ENCODE data around the gene THOC3.
"Not testable (repeated sequence)": the region's sequence is repeated elsewhere in the genome, so short reads cannot be mapped to it uniquely, and the experiment has no call there.

Gene THOC3

GRCh38 chr5:175913835-175914672 is 54.1 kb downstream of the THOC3 start:
- H3K36me3 ChIP-seq (ENCODE audit: insufficient read depth, low read length); H2AFZ ChIP-seq (ENCODE audit: low read depth, low read length); H3K79me2 ChIP-seq (ENCODE audit: insufficient read depth, low read length); H4K20me1 ChIP-seq (ENCODE audit: insufficient read depth, low read length); H3K4me1 ChIP-seq (ENCODE audit: insufficient read depth, low read length); H3K27me3 ChIP-seq (ENCODE audit: insufficient read depth, low read length, poor library complexity); ATAC-seq (ENCODE audit: insufficient read depth, low read depth); H3K4me3 ChIP-seq (ENCODE audit: low read depth in 1 of 2, low read length in 2 of 2); H3K9ac ChIP-seq (ENCODE audit: low read depth, low read length); H3K4me2 ChIP-seq (ENCODE audit: insufficient read depth, low read length); H3K9me3 ChIP-seq (ENCODE audit: insufficient read depth, low read length, severe bottlenecking); H3K27ac ChIP-seq (ENCODE audit: low read length); DNase-seq: not testable (repeated sequence)

DNA sequence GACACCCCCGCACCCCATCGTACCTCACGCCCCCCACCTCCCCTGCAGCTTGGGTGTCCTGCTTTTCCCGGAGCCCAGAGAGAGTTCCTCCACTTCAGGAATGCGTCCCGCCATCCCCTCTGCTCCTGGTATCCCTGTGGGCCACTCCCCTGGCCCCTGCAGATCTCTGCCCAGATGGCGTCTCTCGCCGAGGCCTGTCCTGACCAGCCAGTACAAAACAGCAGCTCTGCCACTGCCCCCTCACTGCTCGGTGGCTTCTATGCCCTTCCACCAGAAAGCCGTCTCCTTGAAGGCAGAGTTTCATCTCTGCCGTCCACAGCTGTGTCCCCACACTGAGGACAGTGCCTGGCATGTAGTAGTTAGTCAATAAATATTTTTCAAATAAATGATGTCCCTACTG is 58.0 kb downstream of the THOC3 start:
- H3K4me2 ChIP-seq (ENCODE audit: insufficient read depth, low read length); H3K79me2 ChIP-seq (ENCODE audit: insufficient read depth, low read length); H3K27ac ChIP-seq (ENCODE audit: low read length); H3K27me3 ChIP-seq (ENCODE audit: insufficient read depth, low read length, poor library complexity); H4K20me1 ChIP-seq (ENCODE audit: insufficient read depth, low read length); ATAC-seq (ENCODE audit: insufficient read depth, low read depth); H3K4me3 ChIP-seq (ENCODE audit: low read depth in 1 of 2, low read length in 2 of 2); H2AFZ ChIP-seq (ENCODE audit: low read depth, low read length); H3K4me1 ChIP-seq (ENCODE audit: insufficient read depth, low read length); H3K36me3 ChIP-seq (ENCODE audit: insufficient read depth, low read length); H3K9me3 ChIP-seq (ENCODE audit: insufficient read depth, low read length, severe bottlenecking); DNase-seq; H3K9ac ChIP-seq (ENCODE audit: low read depth, low read length): not testable (repeated sequence)
